Ishikawa (cell line): ENCODE data around the gene LAPTM5.

ENCODE experiments used
- CEBPB ChIP-seq: IDR thresholded peaks from 2 replicates; pipeline ENCODE4 v1.6.1; 2012
- CREB1 ChIP-seq: IDR thresholded peaks from 2 replicates; pipeline ENCODE4 v1.6.1; 2012; ENCODE audit warnings: low read depth
- EGR1 ChIP-seq: IDR thresholded peaks from 2 replicates; pipeline ENCODE4 v1.6.1; 2012
- EP300 ChIP-seq: IDR thresholded peaks from 2 replicates; pipeline ENCODE4 v1.6.1; 2012; ENCODE audit warnings: borderline replicate concordance
- MAX ChIP-seq: IDR thresholded peaks from 2 replicates; pipeline ENCODE4 v1.6.1; 2012
- NFIC ChIP-seq: IDR thresholded peaks from 2 replicates; pipeline ENCODE4 v1.6.1; 2012
- TEAD4 ChIP-seq: IDR thresholded peaks from 2 replicates; pipeline ENCODE4 v1.6.1; 2012
- USF1 ChIP-seq: IDR thresholded peaks from 2 replicates; pipeline ENCODE4 v1.6.1; 2012
- YY1 ChIP-seq: IDR thresholded peaks from 2 replicates; pipeline ENCODE4 v1.6.1; 2012; ENCODE audit warnings: low read depth

GRCh38 chr1:30692948-30693301 is 64.6 kb downstream of the LAPTM5 start:
- no peak for TF ChIP-seq NFIC
- no peak for TF ChIP-seq CEBPB
- TF ChIP-seq CREB1 = no peak
- no peak for TF ChIP-seq YY1
- TF ChIP-seq MAX = no peak
- TF ChIP-seq USF1 = no peak
- no peak for TF ChIP-seq TEAD4
- TF ChIP-seq EP300 = no peak
- no peak for TF ChIP-seq EGR1
